C4-2B (cell line): ENCODE data around the gene PLEKHA8.

ENCODE experiments used
- CTCF ChIP-seq: fragments of 450-650 bp; conservative IDR thresholded peaks from 2 replicates; pipeline ENCODE4 v1.5.1; 2017; ENCODE audit warnings: mild to moderate bottlenecking
- ZFX ChIP-seq: fragments of 450-650 bp; IDR thresholded peaks from 2 replicates; pipeline ENCODE4 v1.6.1; 2017

GRCh38 chr7:30036220-30036619 lies 8.0 kb downstream of the PLEKHA8 start:
- TF ChIP-seq CTCF, result no peak
- no peak for TF ChIP-seq ZFX
